ENCODE measurements around the gene BRCA1.

Gene BRCA1

DNA sequence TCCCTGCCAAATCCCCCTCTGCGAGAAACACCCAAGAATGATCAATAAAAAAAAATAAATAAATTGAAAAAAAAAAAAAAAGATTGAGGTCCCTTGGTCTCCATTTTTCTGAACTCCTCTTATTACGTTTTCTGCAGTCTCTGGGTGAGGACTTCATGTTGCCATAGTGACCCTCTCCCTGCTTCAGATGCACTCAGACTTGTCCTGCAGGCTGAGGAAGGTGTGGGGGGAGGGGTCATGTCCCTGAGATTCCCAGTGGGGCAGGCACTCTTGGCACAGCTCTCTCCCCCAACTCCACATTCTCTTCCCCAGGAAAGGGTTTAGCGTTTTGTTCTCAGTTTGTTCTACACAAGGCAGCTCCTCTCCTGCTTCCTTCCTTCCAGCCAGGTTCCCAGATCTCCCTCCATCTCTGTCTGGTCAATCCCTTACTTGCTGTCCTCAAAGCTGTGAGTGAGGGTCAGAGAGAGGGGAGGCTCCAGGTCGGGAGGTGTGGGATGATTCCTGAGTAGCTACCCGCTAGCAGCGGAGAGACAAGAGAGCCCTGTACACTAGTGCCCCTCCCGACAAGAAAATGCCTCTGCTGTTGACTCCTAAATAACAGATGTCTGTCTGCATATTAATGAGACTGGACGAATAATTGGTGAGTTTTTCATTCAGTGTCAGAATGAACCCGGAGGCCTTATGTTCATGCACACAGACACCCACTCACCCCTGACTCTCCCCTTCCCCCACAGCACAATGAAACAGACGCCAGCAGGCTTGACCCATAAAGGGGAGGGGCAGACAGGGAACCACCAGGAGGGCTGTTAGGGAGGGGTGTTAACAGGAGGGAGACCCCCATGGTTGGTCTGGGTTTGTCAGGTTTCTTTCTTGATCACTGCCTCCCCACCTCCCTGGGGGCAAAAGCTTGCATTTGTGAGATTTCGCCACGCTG is 90.9 kb downstream of the BRCA1 start:
- DNase-seq (ENCODE audit: low read depth): no peak
- H3K4me3 ChIP-seq (ENCODE audit: control insufficient read depth, low read depth, low read length): no peak overlapping the region
- TF ChIP-seq, protein P1, sequence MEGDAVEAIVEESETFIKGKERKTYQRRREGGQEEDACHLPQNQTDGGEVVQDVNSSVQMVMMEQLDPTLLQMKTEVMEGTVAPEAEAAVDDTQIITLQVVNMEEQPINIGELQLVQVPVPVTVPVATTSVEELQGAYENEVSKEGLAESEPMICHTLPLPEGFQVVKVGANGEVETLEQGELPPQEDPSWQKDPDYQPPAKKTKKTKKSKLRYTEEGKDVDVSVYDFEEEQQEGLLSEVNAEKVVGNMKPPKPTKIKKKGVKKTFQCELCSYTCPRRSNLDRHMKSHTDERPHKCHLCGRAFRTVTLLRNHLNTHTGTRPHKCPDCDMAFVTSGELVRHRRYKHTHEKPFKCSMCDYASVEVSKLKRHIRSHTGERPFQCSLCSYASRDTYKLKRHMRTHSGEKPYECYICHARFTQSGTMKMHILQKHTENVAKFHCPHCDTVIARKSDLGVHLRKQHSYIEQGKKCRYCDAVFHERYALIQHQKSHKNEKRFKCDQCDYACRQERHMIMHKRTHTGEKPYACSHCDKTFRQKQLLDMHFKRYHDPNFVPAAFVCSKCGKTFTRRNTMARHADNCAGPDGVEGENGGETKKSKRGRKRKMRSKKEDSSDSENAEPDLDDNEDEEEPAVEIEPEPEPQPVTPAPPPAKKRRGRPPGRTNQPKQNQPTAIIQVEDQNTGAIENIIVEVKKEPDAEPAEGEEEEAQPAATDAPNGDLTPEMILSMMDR (IDR thresholded peaks at IDR 0.05; ENCODE audit: control insufficient read depth, insufficient read depth, low read depth, low read length, missing control alignments): no peak

DNA sequence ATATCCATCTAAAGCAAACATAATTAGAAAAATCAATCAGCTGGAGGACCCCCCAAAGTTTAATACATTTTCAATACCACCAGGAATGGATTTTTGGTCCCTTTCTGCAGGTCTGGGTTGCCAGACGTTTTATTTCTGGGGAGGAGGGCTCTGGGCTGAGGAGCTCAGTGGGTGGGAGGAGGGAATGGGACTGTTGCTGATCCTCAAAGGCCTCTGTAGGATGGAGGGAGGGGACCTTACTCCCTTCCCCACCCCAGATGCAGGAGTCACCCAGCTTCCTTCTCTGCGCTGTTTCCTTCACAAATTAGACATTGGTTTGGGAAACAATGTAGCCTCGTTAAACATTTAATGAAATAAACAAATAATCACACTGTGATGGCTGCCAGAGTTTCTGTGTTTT is 93.5 kb downstream of the BRCA1 start:
- no peak overlapping the region for H3K4me3 ChIP-seq (ENCODE audit: control insufficient read depth, low read depth, low read length)
- TF ChIP-seq, protein P1 (IDR thresholded peaks at IDR 0.05; ENCODE audit: control insufficient read depth, insufficient read depth, low read depth, low read length, missing control alignments): no peak
- no peak for DNase-seq (ENCODE audit: low read depth)

- TF ChIP-seq, protein P1 (IDR thresholded peaks at IDR 0.05; ENCODE audit: control insufficient read depth, insufficient read depth, low read depth, low read length, missing control alignments): no peak
- DNase-seq (ENCODE audit: low read depth): no peak
- H3K4me3 ChIP-seq (ENCODE audit: control insufficient read depth, low read depth, low read length): no peak overlapping the region
These were observed 94.9 kb downstream of the BRCA1 start for GRCh38 chr17:43030137-43030767.

DNA sequence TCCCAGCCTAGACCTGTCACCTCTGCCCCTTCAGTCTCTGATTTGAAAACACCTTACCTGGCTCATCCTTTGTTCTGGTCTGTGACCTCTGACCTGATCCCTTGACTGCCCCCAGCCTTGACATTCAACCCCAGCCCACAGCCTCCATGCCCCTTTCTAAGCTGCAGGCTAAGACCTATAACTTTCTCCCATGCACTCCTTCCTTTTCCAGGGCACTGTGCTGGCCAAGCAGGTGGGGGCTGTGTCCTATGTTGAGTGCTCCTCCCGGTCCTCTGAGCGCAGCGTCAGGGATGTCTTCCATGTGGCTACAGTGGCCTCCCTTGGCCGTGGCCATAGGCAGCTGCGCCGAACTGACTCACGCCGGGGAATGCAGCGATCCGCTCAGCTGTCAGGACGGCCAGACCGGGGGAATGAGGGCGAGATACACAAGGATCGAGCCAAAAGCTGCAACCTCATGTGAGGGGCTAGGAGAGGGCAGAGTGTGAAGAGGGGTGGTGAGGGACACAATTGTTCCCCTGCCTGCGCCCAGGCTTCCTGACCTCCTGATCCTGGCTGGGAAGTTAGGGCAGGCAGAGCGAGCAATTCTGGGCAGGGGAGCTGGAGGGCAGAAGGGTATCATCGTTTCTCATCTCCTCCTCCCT is 96.8 kb downstream of the BRCA1 start:
- H3K4me3 ChIP-seq (ENCODE audit: control insufficient read depth, low read depth, low read length): no peak overlapping the region
- TF ChIP-seq, protein P1 (IDR thresholded peaks at IDR 0.05; ENCODE audit: control insufficient read depth, insufficient read depth, low read depth, low read length, missing control alignments): no peak
- no peak for DNase-seq (ENCODE audit: low read depth)

- no peak overlapping the region for H3K4me3 ChIP-seq (ENCODE audit: control insufficient read depth, low read depth, low read length)
- TF ChIP-seq, protein P1 (IDR thresholded peaks at IDR 0.05; ENCODE audit: control insufficient read depth, insufficient read depth, low read depth, low read length, missing control alignments): no peak
- no peak for DNase-seq (ENCODE audit: low read depth)
These were observed 97.8 kb downstream of the BRCA1 start for GRCh38 chr17:43027091-43028032.

- H3K4me3 ChIP-seq (ENCODE audit: control insufficient read depth, low read depth, low read length): no peak overlapping the region
- DNase-seq (ENCODE audit: low read depth): no peak
- TF ChIP-seq, protein P1 (IDR thresholded peaks at IDR 0.05; ENCODE audit: control insufficient read depth, insufficient read depth, low read depth, low read length, missing control alignments): no peak
These were observed 98.6 kb downstream of the BRCA1 start for GRCh38 chr17:43026595-43026994.
